Loucy (cell line): ENCODE results near the gene BUD23.

ENCODE experiments used
- H2AFZ ChIP-seq: fragments of 200-600 bp; sonication (generic); 2 replicates; pipeline ENCODE4 v1.6.0; 2016; ENCODE audit warnings: antibody characterized with exemption, mild to moderate bottlenecking, low read length, moderate library complexity
- H3F3A ChIP-seq: fragments of 200-600 bp; 2 replicates; pipeline ENCODE4 v1.6.0; 2016; ENCODE audit warnings: antibody characterized with exemption, low read depth, mild to moderate bottlenecking
- H3K27me3 ChIP-seq: fragments of 200-600 bp; sonication (generic); 2 replicates; pipeline ENCODE4 v1.6.1; 2014; ENCODE audit warnings: low read length, mild to moderate bottlenecking; ENCODE audit not compliant: insufficient read depth, poor library complexity, severe bottlenecking
- H3K36me3 ChIP-seq: fragments of 200-600 bp; sonication (generic); 2 replicates; pipeline ENCODE4 v1.6.1; 2016; ENCODE audit warnings: low read length; ENCODE audit not compliant: insufficient read depth
- H3K4me1 ChIP-seq: fragments of 200-600 bp; sonication (generic); 2 replicates; pipeline ENCODE4 v1.5.1; 2014; ENCODE audit warnings: low read length, mild to moderate bottlenecking; ENCODE audit not compliant: insufficient read depth, poor library complexity, severe bottlenecking
- H3K4me2 ChIP-seq: fragments of 200-600 bp; sonication (generic); 2 replicates; pipeline ENCODE4 v1.6.0; 2014; ENCODE audit warnings: antibody characterized with exemption, low read length, low read depth, mild to moderate bottlenecking; ENCODE audit not compliant: poor library complexity, severe bottlenecking
- H3K4me3 ChIP-seq: fragments of 200-600 bp; sonication (generic); 2 replicates; pipeline ENCODE4 v1.5.1; 2014; ENCODE audit warnings: low read length, mild to moderate bottlenecking, mixed read lengths; ENCODE audit not compliant: poor library complexity, severe bottlenecking
- H3K79me2 ChIP-seq: fragments of 200-600 bp; sonication (generic); 2 replicates; pipeline ENCODE4 v1.6.1; 2014; ENCODE audit warnings: low read length; ENCODE audit not compliant: insufficient read depth
- H3K9ac ChIP-seq: fragments of 200-600 bp; sonication (generic); 2 replicates; pipeline ENCODE4 v1.6.0; 2014; ENCODE audit warnings: mild to moderate bottlenecking, low read depth, low read length, moderate library complexity; ENCODE audit not compliant: poor library complexity, severe bottlenecking
- H3K9me2 ChIP-seq: fragments of 200-600 bp; sonication (generic); replicated peaks from 2 replicates; pipeline ENCODE4 v1.6.1; 2016; ENCODE audit warnings: low read depth, low read length, mixed read lengths
- H3K9me3 ChIP-seq: fragments of 200-600 bp; sonication (generic); 2 replicates; pipeline ENCODE4 v1.6.1; 2014; ENCODE audit warnings: mild to moderate bottlenecking, antibody characterized with exemption, low read length, low read depth; ENCODE audit not compliant: insufficient read depth
- H4K20me1 ChIP-seq: fragments of 200-600 bp; sonication (generic); 2 replicates; pipeline ENCODE4 v1.6.0; 2014; ENCODE audit warnings: antibody characterized with exemption, low read length, mild to moderate bottlenecking; ENCODE audit not compliant: insufficient read depth, poor library complexity, severe bottlenecking
- EZH2phosphoT487 ChIP-seq: fragments of 200-600 bp; IDR thresholded peaks from 2 replicates; pipeline ENCODE4 v1.6.1; 2018; ENCODE audit warnings: antibody characterized with exemption, mild to moderate bottlenecking, moderate library complexity, borderline replicate concordance
- TF ChIP-seq, protein P1 (sequence below): fragments of 200-600 bp; sonication (generic); conservative IDR thresholded peaks from 2 replicates; pipeline ENCODE4 v1.5.1; 2014; ENCODE audit warnings: mild to moderate bottlenecking, antibody characterized with exemption, low read length

Gene BUD23

DNA sequence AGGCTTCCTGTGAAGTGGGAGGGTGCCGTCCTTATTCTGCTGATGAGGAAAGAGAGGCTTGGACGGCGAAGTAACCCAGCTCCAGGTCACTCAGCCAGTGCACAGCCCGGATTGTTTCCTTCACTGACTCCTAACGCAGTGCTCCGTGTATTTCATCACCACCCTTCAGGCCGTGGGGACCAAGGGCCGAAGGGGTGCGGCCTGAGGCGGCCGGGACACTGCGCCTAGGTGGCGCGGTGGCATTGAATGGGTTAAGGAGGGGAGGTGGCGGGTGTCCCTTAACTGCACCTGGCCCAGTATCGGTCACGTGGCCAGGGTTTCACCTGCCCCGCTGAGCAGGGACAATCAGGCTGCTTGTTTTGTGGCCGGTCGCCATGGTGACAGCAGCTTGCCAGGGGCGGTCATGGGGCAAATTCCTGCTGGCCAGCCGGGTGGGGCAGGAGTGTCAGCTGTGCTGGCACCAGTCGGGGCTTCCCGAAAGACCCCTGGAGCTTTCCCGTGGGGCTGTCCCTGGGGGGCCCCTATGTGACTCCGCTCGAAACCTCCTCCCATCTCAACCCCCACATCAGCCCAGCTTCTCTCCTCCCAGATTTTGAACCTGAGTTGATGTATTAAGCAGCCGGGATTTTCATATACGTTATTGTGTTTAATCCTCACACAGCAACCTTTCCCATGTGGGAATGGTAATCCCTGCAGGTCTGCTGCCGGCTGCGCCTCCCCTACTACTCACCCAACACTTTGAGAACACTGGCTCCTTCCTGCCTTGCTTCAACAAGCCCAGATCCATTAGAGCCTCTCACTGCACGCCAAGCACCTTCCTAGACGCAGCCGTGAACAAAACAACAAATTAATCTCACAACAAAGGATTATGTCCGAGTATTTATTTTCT, 59.6 kb downstream of the BUD23 start:
- TF ChIP-seq, protein P1, sequence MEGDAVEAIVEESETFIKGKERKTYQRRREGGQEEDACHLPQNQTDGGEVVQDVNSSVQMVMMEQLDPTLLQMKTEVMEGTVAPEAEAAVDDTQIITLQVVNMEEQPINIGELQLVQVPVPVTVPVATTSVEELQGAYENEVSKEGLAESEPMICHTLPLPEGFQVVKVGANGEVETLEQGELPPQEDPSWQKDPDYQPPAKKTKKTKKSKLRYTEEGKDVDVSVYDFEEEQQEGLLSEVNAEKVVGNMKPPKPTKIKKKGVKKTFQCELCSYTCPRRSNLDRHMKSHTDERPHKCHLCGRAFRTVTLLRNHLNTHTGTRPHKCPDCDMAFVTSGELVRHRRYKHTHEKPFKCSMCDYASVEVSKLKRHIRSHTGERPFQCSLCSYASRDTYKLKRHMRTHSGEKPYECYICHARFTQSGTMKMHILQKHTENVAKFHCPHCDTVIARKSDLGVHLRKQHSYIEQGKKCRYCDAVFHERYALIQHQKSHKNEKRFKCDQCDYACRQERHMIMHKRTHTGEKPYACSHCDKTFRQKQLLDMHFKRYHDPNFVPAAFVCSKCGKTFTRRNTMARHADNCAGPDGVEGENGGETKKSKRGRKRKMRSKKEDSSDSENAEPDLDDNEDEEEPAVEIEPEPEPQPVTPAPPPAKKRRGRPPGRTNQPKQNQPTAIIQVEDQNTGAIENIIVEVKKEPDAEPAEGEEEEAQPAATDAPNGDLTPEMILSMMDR = no peak
- no peak for TF ChIP-seq EZH2phosphoT487
- Histone ChIP-seq H3K9me2 (no peaks in the 10 kb centered on the region), H2AFZ (no peak overlapping the region), H3K9ac (no peak overlapping the region), H4K20me1 (no peaks in the 10 kb centered on the region), H3K4me3 (no peak overlapping the region), H3K4me2 (no peak overlapping the region), H3K9me3 (no peaks in the 10 kb centered on the region), H3K27me3 (no peaks in the 10 kb centered on the region), H3K36me3 (no peaks in the 10 kb centered on the region), H3K4me1 (no peaks in the 10 kb centered on the region), H3F3A (no peaks in the 10 kb centered on the region), H3K79me2 (no peaks in the 10 kb centered on the region)

DNA sequence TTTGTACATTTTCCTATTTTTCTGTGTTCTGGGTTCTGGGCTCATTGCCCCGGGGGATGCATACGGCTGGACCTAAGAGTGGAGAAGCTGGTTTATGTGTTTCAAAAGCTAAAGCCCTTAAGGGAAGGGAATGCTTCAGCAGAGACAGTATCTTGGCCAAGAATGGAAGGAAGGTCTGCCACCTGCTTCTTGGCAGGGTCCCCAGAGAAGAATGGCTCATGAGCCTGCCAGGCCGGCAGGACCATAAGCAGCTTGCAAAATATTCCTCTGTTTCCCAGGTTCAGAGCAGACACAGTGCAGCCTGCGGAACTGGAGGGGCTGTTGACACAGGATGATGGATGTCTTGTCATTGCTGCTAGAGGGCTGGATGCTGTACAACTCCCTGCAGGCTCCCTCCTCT, 63.0 kb downstream of the BUD23 start:
- TF ChIP-seq EZH2phosphoT487 = no peak
- TF ChIP-seq, protein P1 = no peak
- no peaks in the 10 kb centered on the region for H3K79me2 ChIP-seq
- no peaks in the 10 kb centered on the region for H3K4me1 ChIP-seq
- no peaks in the 10 kb centered on the region for H3K36me3 ChIP-seq
- H3K9ac ChIP-seq = no peak overlapping the region
- no peaks in the 10 kb centered on the region for H3K9me2 ChIP-seq
- no peaks in the 10 kb centered on the region for H3K27me3 ChIP-seq
- no peaks in the 10 kb centered on the region for H3F3A ChIP-seq
- no peaks in the 10 kb centered on the region for H4K20me1 ChIP-seq
- no peaks in the 10 kb centered on the region for H3K9me3 ChIP-seq
- H2AFZ ChIP-seq = no peak overlapping the region
- no peak overlapping the region for H3K4me3 ChIP-seq
- no peak overlapping the region for H3K4me2 ChIP-seq
